ENCODE data around the gene COX6A1.

DNA sequence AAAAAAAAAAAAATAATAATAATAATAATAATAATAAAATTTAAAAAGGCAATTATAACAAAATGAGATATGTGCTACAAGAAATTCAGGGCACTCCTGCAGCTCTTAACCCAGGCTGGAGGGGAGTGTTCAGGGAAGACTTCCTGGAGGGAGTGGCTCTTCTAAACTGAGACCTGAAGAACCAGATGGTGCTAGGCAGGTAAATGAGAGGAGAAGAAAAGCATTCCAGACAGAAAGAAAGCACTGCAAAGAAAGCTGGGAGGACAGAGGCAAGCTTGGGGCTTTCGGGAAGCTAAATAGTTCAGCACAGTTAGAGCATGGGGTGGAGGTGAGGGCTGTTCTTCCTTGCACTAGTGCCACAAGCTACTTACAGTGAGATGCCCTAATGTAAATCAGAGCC, 41.5 kb downstream of the COX6A1 start:
- TF ChIP-seq CTCF (IDR thresholded peaks at IDR 0.05) = no peak
- no peak for TF ChIP-seq POLR2A (IDR thresholded peaks at IDR 0.05)
